ENCODE data around the gene ANKFN1.
"Not testable (repeated sequence)": the region's sequence is repeated elsewhere in the genome, so short reads cannot be mapped to it uniquely, and the experiment has no call there.

ANKFN1 gene

DNA sequence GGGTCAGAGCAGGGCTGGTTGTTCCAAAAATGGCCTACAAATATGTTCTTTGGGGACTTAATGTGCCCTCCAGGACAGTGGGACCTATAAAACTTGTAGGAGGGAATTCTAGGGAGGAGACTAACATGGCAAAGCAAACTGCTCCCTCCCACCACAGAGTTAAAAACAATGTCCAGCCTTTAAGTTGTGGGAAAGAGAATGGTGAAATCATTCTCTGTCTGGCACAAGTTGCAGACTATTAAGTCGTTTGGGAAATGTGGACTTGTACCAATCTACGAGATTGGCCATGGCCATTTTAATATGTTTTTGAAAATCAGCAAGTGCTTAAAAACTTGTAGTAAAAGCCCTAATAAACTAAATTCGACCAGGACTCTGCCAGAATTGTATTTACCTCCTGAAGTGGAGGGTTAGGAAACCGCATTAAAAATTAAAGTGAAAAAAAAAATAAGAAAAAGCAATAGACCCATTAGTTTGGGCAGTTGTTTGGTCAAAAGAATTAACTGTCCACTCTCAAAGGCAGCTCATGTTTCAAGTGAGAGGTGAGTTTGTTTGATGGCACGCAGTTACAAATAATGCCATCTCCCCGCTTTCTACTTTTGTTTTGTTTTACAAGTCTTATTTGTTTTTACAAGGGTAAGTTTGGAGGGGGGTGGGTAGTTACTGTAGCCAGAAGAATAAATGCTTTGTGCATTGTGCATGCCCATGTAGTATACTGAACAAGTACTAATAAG is 32.4 kb downstream of the ANKFN1 start:
- DNase-seq, result no peak

DNA sequence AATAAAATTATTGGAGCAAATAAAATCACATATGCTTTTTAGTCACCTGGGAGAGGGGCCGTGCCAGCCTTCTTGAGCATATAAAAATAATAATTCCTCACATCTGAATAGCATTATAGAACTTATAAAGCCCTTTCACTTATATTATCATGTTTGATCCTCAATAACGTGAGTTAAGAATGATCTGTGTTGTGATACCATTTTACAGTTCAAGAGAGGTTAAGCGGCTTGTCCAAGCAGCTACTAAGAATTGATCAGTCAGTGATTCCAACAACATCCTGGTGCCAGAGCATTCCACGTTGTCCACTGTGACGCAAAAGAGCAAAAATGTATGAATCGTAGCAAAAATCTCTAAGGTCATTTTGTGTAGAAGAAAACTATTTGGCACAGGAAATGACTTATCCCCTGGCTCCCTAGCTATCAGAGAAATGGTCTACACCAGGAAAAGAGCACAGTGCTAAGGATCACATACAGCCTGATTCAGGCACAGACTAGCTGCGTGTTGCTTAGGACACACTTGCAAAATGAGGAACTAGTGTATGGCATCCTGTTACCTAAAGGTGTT is 33.0 kb downstream of the ANKFN1 start:
- no peak for DNase-seq

DNA sequence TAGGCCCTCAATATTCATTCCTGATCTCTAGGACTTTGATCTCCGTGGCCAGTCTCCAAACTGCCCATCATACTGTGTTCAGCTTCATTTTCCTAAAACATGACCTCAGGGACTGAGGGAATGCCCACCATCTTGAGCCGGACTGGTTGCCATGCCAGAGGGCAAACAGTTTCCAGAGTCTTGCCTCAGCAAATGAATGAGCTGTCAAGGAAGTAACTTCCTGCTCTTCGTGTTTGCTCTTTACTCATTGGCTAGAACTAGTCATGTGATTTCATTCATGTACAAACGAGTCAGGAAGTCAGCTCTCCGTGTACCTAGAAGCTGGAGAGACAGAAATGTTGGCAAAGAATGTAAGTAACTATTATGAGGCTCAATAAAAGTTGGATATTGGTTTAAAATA is 50.2 kb downstream of the ANKFN1 start:
- DNase-seq, result no peak

- no peak for DNase-seq
Measured at GRCh38 chr17:56206351-56206750, 53.1 kb downstream of the ANKFN1 start.

GRCh38 chr17:56213031-56213430 is 59.8 kb downstream of the ANKFN1 start:
- DNase-seq, result no peak

- DNase-seq, result no peak
Measured at GRCh38 chr17:56217921-56218320, 64.6 kb downstream of the ANKFN1 start.

DNA sequence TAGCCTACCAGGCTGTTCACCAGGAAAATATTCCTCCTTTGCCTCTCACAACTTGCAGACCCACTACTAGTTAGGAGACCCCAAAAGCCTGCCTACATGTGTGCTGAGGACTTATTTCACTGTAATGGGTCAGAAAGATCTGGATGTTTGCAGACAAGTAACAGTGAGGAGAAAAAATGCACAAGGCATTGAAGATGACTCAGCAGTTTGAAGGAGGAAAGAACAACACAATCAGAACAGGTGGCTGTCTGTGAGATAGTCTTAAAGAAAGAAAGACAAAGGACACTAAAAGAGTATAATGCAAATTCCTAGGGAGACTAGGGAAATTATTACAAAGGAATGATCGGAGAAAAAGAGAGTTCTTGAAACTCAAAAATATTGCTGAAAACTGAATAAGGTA is 69.0 kb downstream of the ANKFN1 start:
- no peak for DNase-seq

DNA sequence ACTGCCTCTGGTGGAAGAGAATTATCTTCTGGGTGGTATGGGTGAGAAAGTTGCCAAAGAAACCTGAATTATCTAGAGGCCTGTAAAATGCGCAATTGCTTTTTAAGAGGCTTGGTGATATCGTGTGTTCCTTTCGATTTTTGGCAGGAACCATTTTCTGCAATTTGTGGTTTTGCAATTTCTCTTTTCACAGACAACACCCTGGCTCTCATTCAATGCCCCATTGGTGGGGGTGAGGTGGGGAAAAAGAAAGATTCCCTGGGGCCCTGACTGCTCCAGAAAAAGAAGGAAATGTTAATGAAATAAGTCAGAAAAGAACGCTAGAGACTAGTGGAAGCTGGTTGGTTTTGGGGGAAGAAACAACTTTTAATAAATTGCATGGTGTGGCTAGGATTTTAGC is 77.4 kb downstream of the ANKFN1 start:
- no peak for DNase-seq

DNA sequence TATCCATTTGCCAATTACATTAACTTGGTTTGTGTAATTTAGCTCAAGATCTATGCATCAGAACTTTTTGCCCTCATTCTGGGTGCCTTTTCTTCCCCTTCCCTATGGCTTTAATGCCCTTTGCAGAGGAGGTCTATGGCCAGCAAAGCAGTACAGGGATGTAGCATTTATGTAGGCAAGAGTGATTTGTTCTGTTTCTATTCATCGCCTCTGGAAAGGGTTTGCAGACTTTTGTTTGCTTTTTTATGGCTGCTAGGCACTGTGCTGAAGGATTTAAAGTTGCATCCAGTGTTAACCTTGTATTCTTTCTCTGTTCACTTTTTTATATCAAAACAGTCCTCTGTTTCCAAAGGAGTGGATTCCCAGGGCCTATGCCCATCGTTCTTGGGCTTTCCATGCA is 78.0 kb downstream of the ANKFN1 start:
- DNase-seq, result no peak

DNA sequence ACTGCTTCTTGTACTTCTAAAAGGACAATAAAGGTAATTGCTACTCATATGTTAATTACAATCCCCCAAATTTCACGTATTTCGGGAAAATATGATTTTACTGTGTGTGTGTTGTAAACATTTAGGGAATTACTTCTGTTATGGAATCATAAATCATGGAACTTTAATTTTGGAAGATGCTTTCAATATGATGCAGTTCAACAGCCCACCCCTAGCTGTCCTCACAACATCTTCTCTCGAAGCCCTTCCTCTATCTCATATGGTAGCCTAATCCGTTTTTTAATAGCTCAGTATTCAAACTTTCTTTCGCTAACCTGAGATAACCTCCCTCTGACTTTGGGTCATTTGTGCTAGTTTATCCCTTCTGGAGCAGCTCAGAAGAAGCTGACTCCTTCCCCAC is 78.4 kb downstream of the ANKFN1 start:
- no peak for DNase-seq

DNA sequence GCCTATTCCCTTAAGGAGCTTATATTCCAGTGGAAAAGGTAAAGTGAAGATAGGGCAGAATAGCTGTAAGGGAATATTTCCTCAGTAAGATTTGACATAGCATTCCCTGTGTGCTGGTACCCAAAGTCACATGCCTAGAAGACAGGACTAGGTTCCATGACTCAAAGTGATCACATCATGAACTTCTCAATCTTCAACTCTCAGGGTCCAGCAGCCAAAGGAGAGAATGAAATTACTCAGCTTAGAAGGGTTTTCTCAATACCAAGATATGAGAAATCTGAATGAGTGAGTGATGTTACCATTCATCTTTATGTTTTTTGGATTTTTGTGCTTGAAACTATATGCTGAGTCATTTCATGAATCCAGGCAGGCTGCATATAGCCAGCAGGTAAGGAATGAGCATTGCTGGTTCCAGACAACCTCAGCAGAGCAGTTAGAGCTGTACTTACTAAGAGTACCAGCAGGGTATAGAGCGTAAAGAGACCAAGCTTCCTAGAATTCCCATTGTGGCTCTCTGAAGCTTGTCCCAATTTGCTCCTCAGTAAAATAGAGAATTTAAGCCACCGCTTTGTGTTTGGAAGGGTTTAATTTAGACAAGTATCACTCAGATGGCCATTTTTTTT is 91.1 kb downstream of the ANKFN1 start:
- no peak for DNase-seq

- DNase-seq, result no peak
Measured at GRCh38 chr17:56247816-56248215, 94.5 kb downstream of the ANKFN1 start.

DNA sequence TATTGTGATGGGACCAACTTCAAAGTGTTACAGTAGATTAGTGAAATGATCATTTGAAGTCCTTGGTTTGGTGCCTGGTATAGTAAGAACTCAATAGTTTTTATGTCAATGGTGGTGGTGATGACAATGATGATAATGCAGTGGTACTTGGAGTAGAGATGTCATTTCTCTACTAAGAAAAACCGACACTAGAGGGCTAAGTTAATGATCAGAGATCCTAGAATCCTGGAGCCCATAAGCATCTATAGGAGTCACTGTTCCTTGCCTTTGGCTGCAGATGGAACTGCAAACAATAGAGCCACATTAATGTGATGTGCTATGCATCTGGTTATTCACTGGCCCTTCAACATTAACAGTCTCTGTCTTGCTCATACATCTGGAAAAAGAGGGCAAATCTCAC is 103.8 kb downstream of the ANKFN1 start:
- no peak for DNase-seq

DNA sequence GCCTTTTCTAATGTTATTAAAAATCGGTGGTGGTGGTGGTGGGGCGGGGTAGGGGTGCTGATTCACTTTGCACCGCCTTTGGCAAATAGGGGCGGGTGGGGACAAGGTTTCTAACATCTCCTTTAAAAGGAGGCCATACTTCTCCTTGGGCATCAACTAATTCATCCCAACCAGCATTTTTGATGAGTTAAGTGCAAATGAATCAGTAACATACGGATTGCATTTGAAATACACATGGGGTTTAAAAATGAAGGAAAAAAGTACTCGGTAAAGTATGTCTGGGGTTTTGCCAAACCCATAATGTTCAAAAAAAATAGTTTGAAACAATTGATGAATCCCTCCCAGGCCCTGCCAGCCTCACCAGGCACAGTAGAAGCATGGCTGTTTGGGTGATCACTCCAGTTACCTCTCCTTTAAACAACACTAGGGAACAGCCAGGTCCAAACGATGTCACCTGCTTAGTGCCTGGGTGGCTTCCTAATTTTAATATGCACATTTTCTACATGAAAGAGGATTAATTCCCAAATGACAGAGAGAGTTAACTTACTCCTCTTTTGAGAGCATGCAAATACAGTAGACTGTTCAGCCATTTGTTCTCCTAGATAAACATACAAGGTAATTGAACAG is 107.2 kb downstream of the ANKFN1 start:
- DNase-seq, result no peak

DNA sequence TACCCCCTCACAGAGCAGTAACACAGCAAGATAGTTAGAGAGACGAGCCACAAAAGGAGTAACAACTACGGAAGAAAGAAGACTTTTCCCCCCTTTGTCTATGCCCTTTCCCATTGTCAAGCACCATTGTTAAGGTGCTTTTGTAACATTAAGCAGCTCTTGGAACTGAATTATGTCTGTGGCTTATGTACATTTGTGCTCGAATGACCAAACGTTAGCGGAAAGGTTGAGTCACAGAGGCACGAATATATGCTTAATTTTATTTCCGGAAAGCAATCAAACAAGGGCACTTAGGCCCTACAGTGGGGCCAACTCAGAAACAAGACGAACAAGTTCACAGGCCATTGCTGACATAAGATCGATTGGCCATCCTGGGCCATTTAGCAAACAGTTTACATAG is 109.5 kb downstream of the ANKFN1 start:
- no peak for DNase-seq

DNA sequence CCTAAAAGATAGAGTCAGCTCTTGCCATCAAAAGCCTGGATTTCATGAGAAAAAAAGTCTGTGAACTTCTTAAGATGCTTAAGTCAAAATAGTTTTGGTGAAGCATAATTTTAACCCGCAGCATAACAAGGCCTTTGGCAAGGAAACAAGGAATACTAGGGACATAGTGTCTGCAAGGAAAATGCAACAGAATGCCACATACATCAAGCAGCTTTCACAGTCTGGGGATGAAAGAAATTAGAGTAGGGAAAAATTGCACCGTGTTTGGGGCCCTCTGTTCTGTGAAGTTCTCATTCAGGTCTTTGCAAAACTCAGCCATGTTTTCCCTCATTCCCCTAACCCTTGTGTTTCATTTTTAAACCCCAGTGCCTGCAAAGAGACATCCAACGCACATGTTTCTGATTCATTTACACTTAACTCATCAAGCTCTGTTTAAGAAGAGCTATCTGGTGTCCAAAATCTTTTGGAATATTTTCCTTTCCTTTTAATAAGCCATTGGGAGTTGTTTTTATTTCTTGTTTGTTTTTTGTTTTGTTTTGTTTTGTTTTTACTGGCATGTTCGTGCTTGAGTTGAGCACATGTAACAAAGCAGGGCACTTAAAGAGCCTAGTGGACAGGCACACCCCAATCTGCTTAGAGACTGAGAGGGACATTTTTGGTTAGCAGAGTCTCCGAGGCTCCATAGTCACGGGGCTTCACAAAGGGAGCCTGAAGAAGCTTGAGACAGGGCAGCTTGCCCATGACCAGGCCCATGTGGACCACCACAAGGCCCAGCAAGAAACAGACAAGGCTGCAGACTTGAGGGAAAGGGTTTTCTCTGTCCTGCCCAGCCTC is 116.5 kb downstream of the ANKFN1 start:
- no peak for DNase-seq

DNA sequence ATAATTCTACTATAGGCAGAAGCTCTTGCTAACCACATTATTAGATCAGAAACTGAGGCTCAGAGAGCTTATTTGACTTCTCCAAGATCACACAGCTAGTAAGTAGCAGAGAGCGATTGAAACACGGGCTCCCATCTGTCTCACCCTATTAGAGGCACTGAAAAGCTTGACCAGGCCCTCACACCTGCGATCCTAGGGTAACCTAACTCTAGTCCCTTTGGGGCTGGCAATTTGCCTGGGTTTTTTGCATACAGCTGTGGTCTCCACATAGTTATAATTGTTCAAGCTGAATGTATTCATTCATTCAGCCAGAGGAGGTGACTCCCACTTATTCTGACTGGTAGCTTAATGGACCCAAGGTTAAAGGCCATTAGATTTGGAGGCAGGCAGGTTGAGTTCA is 121.2 kb downstream of the ANKFN1 start:
- DNase-seq, result no peak

DNA sequence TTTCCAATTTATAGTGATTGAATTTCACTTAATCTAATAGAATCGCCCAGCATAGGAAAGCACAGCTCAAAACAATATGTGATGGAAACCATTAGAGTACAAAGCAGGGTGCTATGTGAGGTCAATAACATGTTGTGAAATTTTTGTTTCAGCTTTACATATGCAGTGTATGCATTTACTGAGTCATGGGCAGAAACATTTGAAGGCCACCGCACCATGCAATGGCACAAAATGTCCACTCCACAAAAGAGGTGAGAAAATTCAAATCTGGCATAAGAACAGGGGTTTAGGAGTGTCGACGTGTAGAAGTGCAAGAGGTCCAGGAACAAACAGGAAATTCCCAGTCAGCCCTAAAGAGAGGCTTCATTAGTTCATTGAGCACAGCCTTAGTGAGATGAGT is 131.2 kb downstream of the ANKFN1 start:
- no peak for DNase-seq

- DNase-seq, result not testable (repeated sequence)
Measured at GRCh38 chr17:56288786-56289185, 135.5 kb downstream of the ANKFN1 start.

GRCh38 chr17:56289321-56289720 is 136.0 kb downstream of the ANKFN1 start:
- DNase-seq, result no peak

DNA sequence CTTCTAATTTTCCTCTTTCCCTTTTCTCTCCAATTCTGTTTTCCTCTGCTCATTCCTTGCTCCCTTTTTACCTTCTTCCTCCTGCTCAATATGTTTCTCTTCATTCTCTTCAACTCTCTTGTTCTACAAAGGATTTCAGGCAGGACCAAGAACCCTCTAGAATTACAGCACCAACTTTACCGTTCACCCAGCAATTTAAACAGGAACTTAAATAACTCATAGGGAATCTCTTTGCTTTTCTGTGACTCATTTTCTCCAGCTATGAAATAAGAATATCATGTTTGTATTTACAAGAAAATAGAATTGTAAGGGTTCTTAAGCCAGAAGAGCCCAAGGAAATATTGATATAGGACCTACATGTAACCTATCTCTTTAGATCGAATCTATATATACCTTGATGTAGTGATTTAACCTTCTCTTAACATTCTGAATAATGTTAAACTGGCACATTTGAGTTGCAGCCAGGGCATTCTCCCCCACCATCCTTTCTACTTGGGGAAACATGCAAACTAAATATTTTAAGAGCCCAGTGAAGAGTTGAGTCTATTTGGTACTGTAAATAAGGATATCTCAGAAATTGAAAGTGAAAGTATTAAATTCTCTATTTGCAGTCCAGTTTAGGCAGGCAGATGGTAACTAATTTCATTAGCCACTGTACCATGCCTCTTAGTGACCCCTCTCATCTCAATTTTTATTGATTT is 137.0 kb downstream of the ANKFN1 start:
- DNase-seq, result peak; percentile 2

DNA sequence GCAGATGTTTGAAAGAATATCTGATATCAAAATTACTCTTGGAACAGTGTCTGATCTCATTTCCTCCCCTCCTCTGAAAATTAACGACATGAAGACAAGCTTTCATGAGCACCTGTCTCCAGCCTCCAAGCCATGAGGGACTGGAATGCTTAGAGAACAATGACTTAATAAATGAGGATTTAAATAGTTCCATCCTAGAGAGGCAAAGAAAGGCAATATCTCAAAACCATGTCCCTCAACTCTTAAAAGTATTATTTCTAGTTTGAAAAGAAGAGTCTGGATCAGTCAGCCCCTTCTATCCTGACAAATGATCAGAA is 137.5 kb downstream of the ANKFN1 start:
- no peak for DNase-seq

Measured in CD4-positive, alpha-beta T cell treated with Interleukin-4 for 4 hours (primary cell).